ENCODE results near the gene INMT. TPM values are rescaled to one million over a fixed set of nuclear protein-coding genes. Genes with fewer than 3 reads are reported as not detected.

Gene INMT
- total and polyA plus RNA-seq, 8 donors = 8.9 to 164 (median 21.6) TPM

DNA sequence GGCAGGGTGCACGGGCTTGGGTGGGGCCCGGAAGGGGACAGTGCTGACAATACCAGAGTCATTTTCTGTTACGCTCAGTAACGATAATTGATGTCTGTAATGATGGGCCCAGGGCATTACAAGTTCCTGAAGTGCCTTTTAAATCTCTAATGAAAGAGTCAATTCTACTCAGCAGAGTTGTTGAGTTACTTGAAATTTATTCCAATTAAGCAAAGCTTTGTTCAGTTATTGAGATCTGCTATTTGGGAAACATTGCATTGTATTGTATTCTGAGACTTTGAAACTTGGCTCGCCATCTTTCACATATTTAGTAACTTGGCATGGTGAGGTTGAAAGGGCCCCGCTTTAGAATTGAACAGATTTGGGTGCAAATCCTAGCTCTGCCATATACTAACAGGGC lies 54.0 kb downstream of the INMT start:
- no peaks in the 10 kb centered on the region for H3K9me3 ChIP-seq
- H3K27me3 ChIP-seq = no peaks in the 10 kb centered on the region
- H3K27ac ChIP-seq = no peak overlapping the region
- H3K4me3 ChIP-seq = no peak overlapping the region
- intact Hi-C loops (cut with DNase I) = loop anchor here in 1 of 2 donors (10.0 kb wide), 2 partner anchors 169 to 319 kb away; no protein-coding TSS in a partner anchor
- H3K36me3 ChIP-seq = no peaks in the 10 kb centered on the region
- DNase-seq (no peak), ATAC-seq (no peak)
- TF ChIP-seq, protein P1, sequence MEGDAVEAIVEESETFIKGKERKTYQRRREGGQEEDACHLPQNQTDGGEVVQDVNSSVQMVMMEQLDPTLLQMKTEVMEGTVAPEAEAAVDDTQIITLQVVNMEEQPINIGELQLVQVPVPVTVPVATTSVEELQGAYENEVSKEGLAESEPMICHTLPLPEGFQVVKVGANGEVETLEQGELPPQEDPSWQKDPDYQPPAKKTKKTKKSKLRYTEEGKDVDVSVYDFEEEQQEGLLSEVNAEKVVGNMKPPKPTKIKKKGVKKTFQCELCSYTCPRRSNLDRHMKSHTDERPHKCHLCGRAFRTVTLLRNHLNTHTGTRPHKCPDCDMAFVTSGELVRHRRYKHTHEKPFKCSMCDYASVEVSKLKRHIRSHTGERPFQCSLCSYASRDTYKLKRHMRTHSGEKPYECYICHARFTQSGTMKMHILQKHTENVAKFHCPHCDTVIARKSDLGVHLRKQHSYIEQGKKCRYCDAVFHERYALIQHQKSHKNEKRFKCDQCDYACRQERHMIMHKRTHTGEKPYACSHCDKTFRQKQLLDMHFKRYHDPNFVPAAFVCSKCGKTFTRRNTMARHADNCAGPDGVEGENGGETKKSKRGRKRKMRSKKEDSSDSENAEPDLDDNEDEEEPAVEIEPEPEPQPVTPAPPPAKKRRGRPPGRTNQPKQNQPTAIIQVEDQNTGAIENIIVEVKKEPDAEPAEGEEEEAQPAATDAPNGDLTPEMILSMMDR (IDR thresholded peaks at IDR 0.05) = no peak
- H3K4me1 ChIP-seq = peaks cover 17 to 18% of the 10 kb centered on the region in 2 donors

Other genes with a start within 250 kb of the INMT start
- 10 to 100 TPM; 41.9 to 42.9 TPM for gene GGCT, start 247.3 kb upstream of the INMT start, total RNA-seq
- 10 to 100 TPM; 58.5 to 68.4 (median 63.8) TPM for gene GGCT, start 247.3 kb upstream of the INMT start, polyA plus RNA-seq (ENCODE audit: insufficient read length in 6 of 6)
- 100 to 1,000 TPM; 102 to 131 TPM for gene GARS1, start 157.3 kb upstream of the INMT start, total RNA-seq
- 10 to 100 TPM; 71.2 to 84.6 (median 76.2) TPM for gene GARS1, start 157.3 kb upstream of the INMT start, polyA plus RNA-seq (ENCODE audit: insufficient read length in 6 of 6)
- gene CRHR2, start 69.7 kb upstream of the INMT start, total RNA-seq = under 1 TPM in 1 of 2 donors, not detected in 1; 0.15 TPM
- under 1 TPM; 0.17 to 0.41 (median 0.26) TPM for gene CRHR2, start 69.7 kb upstream of the INMT start, polyA plus RNA-seq (ENCODE audit: insufficient read length in 6 of 6)
- 1 to 10 TPM; 8.0 to 9.4 TPM for gene MINDY4, start 19.3 kb downstream of the INMT start, total RNA-seq
- 10 to 100 TPM; 15.2 to 56.0 (median 19.2) TPM for gene MINDY4, start 19.3 kb downstream of the INMT start, polyA plus RNA-seq (ENCODE audit: insufficient read length in 6 of 6)
- 1,000 to 10,000 TPM in 1 of 2 donors, 100 to 1,000 TPM in 1; 567 to 1,008 TPM for gene AQP1, start 159.7 kb downstream of the INMT start, total RNA-seq
- gene AQP1, start 159.7 kb downstream of the INMT start, polyA plus RNA-seq (ENCODE audit: insufficient read length in 6 of 6) = 100 to 1,000 TPM in 5 of 6 donors, 10 to 100 TPM in 1; 91.6 to 330 (median 177) TPM
- gene GHRHR, start 211.8 kb downstream of the INMT start, total RNA-seq = not detected
- under 1 TPM in 3 of 6 donors, not detected in 3; 0.31 to 0.51 (median 0.48) TPM for gene GHRHR, start 211.8 kb downstream of the INMT start, polyA plus RNA-seq (ENCODE audit: insufficient read length in 6 of 6)

All from left lung (tissue), 10 donors.